C1 segment of cervical spinal cord (tissue), 14 donors: ENCODE measurements around the gene SELENOM.
"Not testable (repeated sequence)": the region's sequence is repeated elsewhere in the genome, so short reads cannot be mapped to it uniquely, and the experiment has no call there.

Experiments
- DNase-seq, 14 donors: peaks; one replicate each; lab custom pipeline; 2025; lab: John Stamatoyannopoulos, UW

The SELENOM gene

GRCh38 chr22:31106001-31106571 is 1.3 kb downstream of the SELENOM start:
- no peak for DNase-seq

- no peak for DNase-seq
Observed at GRCh38 chr22:31105282-31105929, 2.0 kb downstream of the SELENOM start.

GRCh38 chr22:31104869-31105268 is 2.5 kb downstream of the SELENOM start:
- DNase-seq = no peak

- DNase-seq = no peak
Observed at GRCh38 chr22:31103899-31104694, 3.3 kb downstream of the SELENOM start.

- no peak for DNase-seq
Observed at GRCh38 chr22:31103111-31103510, 4.3 kb downstream of the SELENOM start.

GRCh38 chr22:31102441-31103081 is 4.8 kb downstream of the SELENOM start:
- no peak for DNase-seq

GRCh38 chr22:31100762-31101525 is 6.4 kb downstream of the SELENOM start:
- DNase-seq = no peak

GRCh38 chr22:31099841-31100761 is 7.3 kb downstream of the SELENOM start:
- no peak for DNase-seq

- DNase-seq = no peak
Observed at GRCh38 chr22:31099386-31099785, 8.0 kb downstream of the SELENOM start.

- no peak for DNase-seq
Observed at GRCh38 chr22:31098632-31099110, 8.7 kb downstream of the SELENOM start.

GRCh38 chr22:31097941-31098631 is 9.3 kb downstream of the SELENOM start:
- DNase-seq = no peak

GRCh38 chr22:31097539-31097938 is 9.8 kb downstream of the SELENOM start:
- DNase-seq = not testable (repeated sequence)

- DNase-seq = no peak
Observed at GRCh38 chr22:31096657-31097279, 10.6 kb downstream of the SELENOM start.

- DNase-seq = no peak
Observed at GRCh38 chr22:31095637-31096249, 11.6 kb downstream of the SELENOM start.

GRCh38 chr22:31094741-31095140 is 12.6 kb downstream of the SELENOM start:
- DNase-seq = no peak

- peak in 8 of 14 donors; percentile 47 to 87 (median 56) for DNase-seq
Observed at GRCh38 chr22:31094021-31094551, 13.3 kb downstream of the SELENOM start.

GRCh38 chr22:31093086-31093850 is 14.1 kb downstream of the SELENOM start:
- peak in 9 of 14 donors; percentile 18 to 57 (median 40) for DNase-seq

GRCh38 chr22:31092161-31092560 is 15.2 kb downstream of the SELENOM start:
- no peak for DNase-seq
